Psoas muscle (tissue), 8 donors: ENCODE results near the gene SF3A2. TPM values are rescaled to one million over a fixed set of nuclear protein-coding genes. Genes with fewer than 3 reads are reported as not detected.

Experiments
- ATAC-seq, 4 donors: fragments of 200-7000 bp; cut with Tn5 transposase; one replicate each; pipeline ENCODE4 v1.9.1; 2020; ENCODE audit warnings: moderate library complexity in 3 of 4, mild to moderate bottlenecking in 2 of 4
- DNase-seq, 2 donors: peaks; one replicate each; pipeline ENCODE4 v3.0.0-alpha.2; 2020
- H3K27ac ChIP-seq: fragments of 200-600 bp; one replicate; pipeline ENCODE4 v1.8.0; 2022
- H3K27me3 ChIP-seq, 3 donors: fragments of 200-600 bp in 1 of 3; one replicate each; pipeline versions ENCODE4 v1.6.1 to v1.8.0; 2013 to 2022; ENCODE audit warnings: low read length in 2 of 3, mild to moderate bottlenecking in 2 of 3, moderate library complexity in 1 of 3; ENCODE audit not compliant: insufficient read depth in 3 of 3
- H3K36me3 ChIP-seq, 2 donors: fragments of 200-600 bp in 1 of 2; one replicate each; pipeline versions ENCODE4 v1.6.1 to v1.8.0; 2013 to 2022; ENCODE audit warnings: low read depth in 1 of 2, mild to moderate bottlenecking in 1 of 2, moderate library complexity in 1 of 2; ENCODE audit not compliant: insufficient read depth in 1 of 2
- H3K4me1 ChIP-seq: fragments of 200-600 bp; one replicate; pipeline ENCODE4 v1.8.0; 2022
- H3K4me3 ChIP-seq: fragments of 200-600 bp; one replicate; pipeline ENCODE4 v1.8.0; 2022; ENCODE audit warnings: mild to moderate bottlenecking
- H3K9me3 ChIP-seq: fragments of 200-600 bp; one replicate; pipeline ENCODE4 v1.8.0; 2022
- CTCF ChIP-seq: fragments of 200-600 bp; IDR thresholded peaks from one replicate; pipeline ENCODE4 v1.8.0; 2022; ENCODE audit warnings: antibody characterized with exemption
- WGBS, 3 donors: extraction: QIAGEN DNeasy Blood & Tissue Kit; methylation state at CpG; one replicate each; pipeline versions ENCODE4 v1.1.6 to v1.1.7; 2013; 5-methylcytosine and 5-hydroxymethylcytosine counted together
- intact Hi-C, 2 donors: fragments of 100-400 bp; cut with DNase I; formaldehyde crosslinking; loops; one replicate each; pipeline versions ENCODE4 v1.11.0 to v1.14.2; 2022
- polyA plus RNA-seq, 3 donors: library from polyadenylated mRNA; stranded (reverse); fragments of 200-250 nt; gene quantifications; one replicate each; pipeline ENCODE4 v1.2.3, GENCODE V29; 2013
- total RNA-seq, 4 donors: library from RNA; stranded (reverse); fragmentation: NEBNext Ultra II Directional in 2 of 4; extraction: Animal tissue kit (Norgen Biotek cat#: 25700) in 2 of 4; gene quantifications; one replicate each; pipeline versions ENCODE4 v1.2.1 to v1.2.4, GENCODE V29; 2021 to 2023
- donor health status: healthy with polysubstance abuse.
- donor health status: DM: no; HTN: no; CAD: no; lungs with moderate emphysema.
- donor health status: Bipolar disorder and iron deficiency.
- donor health status: healthy.
- donor health status: DM: yes; HTN: yes; CAD: no.
- donor health status: DM: no; HTN: no; CAD: no.
- donor health status: DM: no; HTN: no; CAD: no.
- donor health status: DM: yes; HTN: yes; CAD: no.

SF3A2 gene
- total and polyA plus RNA-seq, 7 donors = 25.9 to 46.8 (median 33.6) TPM

- Histone ChIP-seq H3K9me3 (no peaks in the 10 kb centered on the region), H3K4me1 (peaks cover 70% of the 10 kb centered on the region), H3K27ac (peak overlapping the region; percentile 81), H3K36me3 (peaks cover under 1 to 11% of the 10 kb centered on the region in 2 donors), H3K4me3 (peak overlapping the region; percentile 97), H3K27me3 (no peaks in the 10 kb centered on the region)
- WGBS, 3 donors = 51 to 62% (median 55%) methylated on average over 10 of the region's 10 CpGs
- intact Hi-C loops = loop anchor here (5.0 to 10.0 kb wide), 5 partner anchors 76 to 153 kb away; partner anchors contain the start of genes AP3D1 (in 1 of the 2), LSM7 (in 1 of the 2) and SPPL2B (in 1 of the 2)
- TF ChIP-seq CTCF = no peak
- DNase-seq = no peak
- ATAC-seq = no peak
These were observed 2.5 kb downstream of the SF3A2 start for GRCh38 chr19:2239173-2239572.

GRCh38 chr19:2239771-2240770, 3.4 kb downstream of the SF3A2 start:
- ATAC-seq (peak in 3 of 4 donors; percentile 19 to 47 (median 29)), DNase-seq (no peak)
- no peaks in the 10 kb centered on the region for H3K9me3 ChIP-seq
- H3K27ac ChIP-seq = peak overlapping the region; percentile 81
- H3K4me1 ChIP-seq = peaks cover 65% of the 10 kb centered on the region
- H3K27me3 ChIP-seq = no peaks in the 10 kb centered on the region
- H3K4me3 ChIP-seq = peak overlapping the region; percentile 66
- intact Hi-C loops = loop anchor here (2.0 to 10.0 kb wide), 6 partner anchors 15 to 152 kb away; partner anchors contain the start of genes AP3D1 (in 1 of the 2), LSM7 (in 1 of the 2) and SPPL2B (in 1 of the 2)
- WGBS, 3 donors = 7 to 12% (median 8%) methylated on average over 34 of the region's 34 CpGs
- H3K36me3 ChIP-seq = peaks cover 5 to 20% of the 10 kb centered on the region in 2 donors
- no peak for TF ChIP-seq CTCF

- H3K36me3 ChIP-seq = peaks cover 11 to 31% of the 10 kb centered on the region in 2 donors
- no peaks in the 10 kb centered on the region for H3K27me3 ChIP-seq
- TF ChIP-seq CTCF = no peak
- peak in 3 of 4 donors; percentile 21 to 32 (median 25) for ATAC-seq
- DNase-seq = no peak
- 42 to 70% (median 45%) methylated on average over 40 to 41 of the region's 41 CpGs for WGBS, 3 donors
- H3K4me3 ChIP-seq = peak overlapping the region; percentile 66
- H3K27ac ChIP-seq = peak overlapping the region; percentile 81
- H3K9me3 ChIP-seq = no peaks in the 10 kb centered on the region
- intact Hi-C loops = loop anchor here in 1 of 2 donors (2.0 kb wide), 1 partner anchor 14 kb away; no protein-coding TSS in a partner anchor
- peaks cover 61% of the 10 kb centered on the region for H3K4me1 ChIP-seq
These were observed 4.5 kb downstream of the SF3A2 start for GRCh38 chr19:2240881-2241760.

- H3K9me3 ChIP-seq = no peaks in the 10 kb centered on the region
- peak overlapping the region; percentile 81 for H3K27ac ChIP-seq
- H3K4me3 ChIP-seq = no peak overlapping the region
- no peaks in the 10 kb centered on the region for H3K27me3 ChIP-seq
- TF ChIP-seq CTCF = no peak
- DNase-seq (no peak), ATAC-seq (no peak)
- peaks cover 11 to 41% of the 10 kb centered on the region in 2 donors for H3K36me3 ChIP-seq
- intact Hi-C loops = no loop called here
- H3K4me1 ChIP-seq = peaks cover 65% of the 10 kb centered on the region
- 76 to 84% (median 79%) methylated on average over 12 of the region's 12 CpGs for WGBS, 3 donors
These were observed 5.5 kb downstream of the SF3A2 start for GRCh38 chr19:2242092-2242537.
